Fibroblast of lung (primary cell): ENCODE data around the gene GABBR2.

ENCODE experiments used
- CTCF ChIP-seq, 2 donors: IDR thresholded peaks in 1 of 2; conservative IDR thresholded peaks in 1 of 2; 1 replicate in 1 of 2; 2 replicates in 1 of 2; pipeline ENCODE4 v1.5.1; 2011 to 2012; ENCODE audit warnings: low read length in 2 of 2, control low read depth in 1 of 2, inconsistent platforms in 1 of 2, low read depth in 1 of 2, mild to moderate bottlenecking in 1 of 2
- EZH2 ChIP-seq: IDR thresholded peaks from 2 replicates; pipeline ENCODE4 v1.5.1; 2012; ENCODE audit warnings: low read length, control low read depth, mild to moderate bottlenecking; ENCODE audit errors: missing control alignments

GRCh38 chr9:98691890-98692289 lies 16.8 kb downstream of the GABBR2 start:
- no peak for TF ChIP-seq CTCF (conservative IDR thresholded peaks at IDR 0.05 in 1 of 2, IDR thresholded peaks at IDR 0.05 in 1 of 2; ENCODE audit: low read depth in 1 of 2, low read length in 2 of 2)
- TF ChIP-seq EZH2: no peak
